ENCODE results near the gene SPATA25.
"Not testable (repeated sequence)": the region's sequence is repeated elsewhere in the genome, so short reads cannot be mapped to it uniquely, and the experiment has no call there.

SPATA25 gene

DNA sequence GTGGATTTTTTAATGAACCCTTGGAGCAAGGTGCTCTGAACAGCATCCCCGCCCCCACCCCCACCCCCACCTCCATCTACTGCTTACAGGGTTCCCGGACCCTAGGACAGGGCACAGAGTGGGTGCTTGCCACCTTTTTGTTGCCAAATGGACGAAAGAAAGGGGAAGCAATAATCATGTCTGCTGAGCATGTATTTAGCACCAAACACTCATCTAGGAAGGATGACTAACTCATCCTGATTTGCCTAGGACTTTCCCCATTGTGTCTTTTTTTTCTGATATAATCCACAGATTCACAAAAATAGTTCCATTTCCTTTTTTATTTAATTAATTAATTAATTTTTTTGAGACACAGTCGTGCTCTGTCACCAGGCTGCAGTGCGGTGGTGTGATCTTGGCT lies 25.7 kb upstream of the SPATA25 start:
- DNase-seq (ENCODE audit: low spot score), result no peak

DNA sequence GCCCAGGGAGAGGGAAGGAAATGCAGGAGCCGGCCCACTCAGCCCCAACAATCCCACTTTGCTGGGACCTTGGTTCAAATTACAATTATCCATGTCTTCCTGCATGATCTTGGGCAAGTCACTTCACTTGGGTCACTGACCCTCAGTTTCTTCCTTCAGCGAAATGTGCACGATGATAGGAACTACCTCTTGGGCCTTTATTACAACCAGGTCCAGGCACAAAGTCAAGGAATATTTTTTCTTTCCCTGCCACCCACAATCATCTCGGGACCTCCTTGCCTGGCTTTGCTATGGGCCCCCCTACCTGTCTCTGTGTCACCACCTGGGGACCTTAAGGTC lies 24.9 kb upstream of the SPATA25 start:
- no peak for DNase-seq (ENCODE audit: low spot score)

DNA sequence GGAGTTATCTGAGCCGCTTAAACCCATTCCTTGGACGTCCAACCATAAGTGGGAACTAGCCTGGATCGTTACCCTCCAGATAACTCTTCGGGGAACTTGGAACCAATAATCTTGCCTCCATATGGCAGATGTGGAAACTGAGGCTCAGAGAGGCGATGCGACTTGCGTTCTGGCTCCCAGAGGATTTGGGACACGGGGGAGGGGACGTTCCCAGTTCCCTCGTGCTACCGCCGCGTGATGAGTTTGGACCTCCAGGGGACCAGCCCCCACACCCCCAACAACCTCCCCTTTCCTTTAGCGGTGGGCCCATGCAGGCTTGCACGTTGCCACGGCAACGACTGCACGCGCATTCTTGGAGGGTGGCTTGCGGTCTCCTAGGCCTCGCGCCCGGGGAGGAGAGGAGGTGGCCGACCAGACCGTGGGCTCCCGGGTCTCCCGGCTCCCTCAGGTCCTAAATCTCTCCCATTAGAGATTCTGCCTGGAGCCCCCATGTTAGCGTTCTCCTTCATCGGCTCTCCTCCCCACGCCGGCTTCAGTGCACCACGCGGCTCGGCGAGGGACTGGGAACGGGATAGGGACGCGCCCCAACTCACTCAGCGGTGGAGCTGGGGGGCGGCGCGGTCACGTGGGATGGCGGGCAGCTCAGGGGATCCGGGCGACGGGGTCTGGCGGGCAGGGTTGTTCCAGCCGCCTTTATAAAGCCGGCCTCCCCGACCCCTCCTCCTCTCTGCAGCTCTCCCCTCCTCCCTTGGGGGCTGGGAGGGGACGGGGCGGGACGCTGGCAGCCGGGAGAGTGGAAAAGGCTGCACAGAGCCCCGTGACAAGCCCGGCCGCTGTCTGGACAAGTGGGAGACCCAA lies 24.3 kb upstream of the SPATA25 start, which contains the start of gene PLTP:
Gene PLTP, minus strand, starts transcription at position 670 of the 858 bp plus-strand sequence. CDS start 703 bp downstream, outside the sequence.
- peak; percentile 72 for DNase-seq (ENCODE audit: low spot score)

DNA sequence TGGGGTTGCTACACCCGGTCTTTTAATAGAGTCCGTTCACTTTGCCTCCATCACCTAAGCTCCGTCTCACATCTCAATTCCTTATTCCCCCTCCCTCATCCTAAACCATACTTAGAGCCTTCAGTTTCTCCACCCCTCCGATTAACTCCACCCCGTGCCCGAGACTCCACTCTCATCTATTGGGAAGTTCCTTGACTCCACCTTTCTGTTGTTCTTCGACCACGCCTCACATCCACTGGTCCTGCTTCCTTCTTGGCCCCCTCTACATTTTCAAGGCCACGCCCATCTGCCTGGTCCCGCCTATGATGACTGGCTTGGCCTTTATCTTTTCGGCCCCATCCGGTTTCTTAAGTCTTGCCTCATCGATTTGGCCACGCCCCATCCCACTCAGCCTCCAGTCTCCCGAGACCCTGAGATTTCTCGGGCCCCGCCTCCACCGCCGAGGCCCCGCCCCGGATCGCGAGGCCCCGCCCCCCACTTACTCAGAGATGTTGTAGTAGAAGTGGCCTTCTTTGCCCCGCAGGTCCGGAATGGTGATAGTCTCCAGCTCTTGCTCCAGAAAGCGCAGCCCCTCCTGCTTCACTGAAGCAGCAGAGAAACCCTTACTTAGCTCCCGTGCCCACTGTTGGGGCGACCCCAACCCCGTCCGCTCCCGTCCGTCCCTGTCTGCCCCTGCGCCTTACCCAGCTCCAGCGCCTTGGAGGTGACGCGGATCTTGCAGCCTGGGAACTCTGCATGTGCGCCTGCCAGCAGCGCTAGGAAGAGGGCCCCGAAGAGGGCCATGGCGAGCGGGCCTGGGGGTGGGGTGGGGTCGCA lies 23.5 kb upstream of the SPATA25 start:
- peak; percentile 94 for DNase-seq (ENCODE audit: low spot score)

- no peak for DNase-seq (ENCODE audit: low spot score)
Observed at GRCh38 chr20:45909817-45910669, 22.6 kb upstream of the SPATA25 start.

GRCh38 chr20:45909336-45909808 lies 21.9 kb upstream of the SPATA25 start:
- DNase-seq (ENCODE audit: low spot score), result no peak

DNA sequence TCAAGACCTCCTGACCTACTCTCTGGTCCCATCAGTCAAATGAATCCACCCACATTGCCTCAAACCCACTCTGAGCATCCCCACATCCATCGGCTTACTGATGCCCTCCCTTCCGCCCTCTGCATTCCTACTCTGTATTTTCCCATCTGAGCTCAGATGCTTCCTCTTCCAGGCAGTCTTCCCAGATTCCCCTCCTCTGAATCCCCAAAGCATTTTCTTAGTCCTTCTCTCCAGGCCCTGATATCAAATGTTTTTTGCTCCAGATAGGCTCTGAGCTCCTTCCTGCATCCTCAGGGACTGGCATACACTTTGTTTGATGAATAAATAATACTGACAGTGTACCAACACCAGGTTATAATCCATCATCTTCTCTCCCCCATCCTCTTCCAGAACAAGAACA lies 20.7 kb upstream of the SPATA25 start:
- DNase-seq (ENCODE audit: low spot score), result no peak

- DNase-seq (ENCODE audit: low spot score), result no peak
Observed at GRCh38 chr20:45907219-45907948, 20.0 kb upstream of the SPATA25 start.

DNA sequence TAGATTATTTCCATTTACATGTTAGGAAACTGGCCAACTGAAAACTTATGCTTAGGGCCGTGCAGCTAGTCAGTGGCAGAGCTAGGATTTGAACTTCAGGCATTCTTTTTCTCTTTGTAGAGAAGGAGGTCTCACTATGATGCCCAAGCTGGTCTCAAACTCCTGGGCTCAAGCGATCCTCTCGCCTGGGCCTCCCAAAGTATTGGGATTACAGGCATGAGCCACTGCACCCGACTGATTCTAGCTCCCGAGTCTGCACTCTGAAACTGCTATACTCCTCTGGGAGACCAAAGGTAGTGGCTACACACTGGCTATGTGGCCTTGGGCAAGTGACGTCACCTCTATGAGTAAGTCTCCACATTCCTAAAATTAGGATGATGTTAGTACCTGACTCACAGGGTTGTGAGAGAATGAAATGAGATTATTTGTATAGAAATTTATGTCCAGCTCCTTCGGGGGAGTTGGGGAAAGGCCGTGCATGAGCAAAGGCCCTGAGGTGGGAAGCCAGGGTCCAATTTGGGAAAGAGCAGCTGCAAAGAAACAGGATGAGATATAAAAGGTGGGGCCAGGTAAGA lies 18.2 kb upstream of the SPATA25 start:
- DNase-seq (ENCODE audit: low spot score), result no peak

- DNase-seq (ENCODE audit: low spot score), result no peak
Observed at GRCh38 chr20:45904583-45905504, 17.4 kb upstream of the SPATA25 start.

DNA sequence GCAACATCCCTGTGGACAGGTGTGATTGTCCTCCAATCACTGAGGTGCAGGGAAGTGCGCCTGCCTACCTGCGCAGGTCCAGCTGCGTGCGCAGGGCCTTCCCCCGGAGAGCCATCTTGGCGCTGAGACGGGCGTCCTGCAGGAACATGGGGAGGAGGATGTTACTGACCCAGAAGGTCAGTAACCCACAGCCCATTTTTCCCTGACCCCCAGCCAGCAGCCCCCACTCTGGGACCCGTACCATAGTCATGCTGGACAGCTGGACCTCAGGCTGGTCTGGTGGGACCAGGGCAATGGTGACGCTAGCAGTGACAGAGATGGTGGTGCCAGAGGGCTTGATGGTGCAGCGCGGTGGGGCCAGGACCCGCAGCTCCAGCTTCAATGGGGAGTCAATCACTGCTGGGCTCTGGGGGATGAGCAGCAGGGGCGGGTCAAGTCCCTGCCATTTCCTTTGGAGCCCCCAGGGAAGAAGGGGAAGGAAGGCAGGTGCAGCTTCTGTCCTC lies 14.8 kb upstream of the SPATA25 start:
- DNase-seq (ENCODE audit: low spot score), result no peak

DNA sequence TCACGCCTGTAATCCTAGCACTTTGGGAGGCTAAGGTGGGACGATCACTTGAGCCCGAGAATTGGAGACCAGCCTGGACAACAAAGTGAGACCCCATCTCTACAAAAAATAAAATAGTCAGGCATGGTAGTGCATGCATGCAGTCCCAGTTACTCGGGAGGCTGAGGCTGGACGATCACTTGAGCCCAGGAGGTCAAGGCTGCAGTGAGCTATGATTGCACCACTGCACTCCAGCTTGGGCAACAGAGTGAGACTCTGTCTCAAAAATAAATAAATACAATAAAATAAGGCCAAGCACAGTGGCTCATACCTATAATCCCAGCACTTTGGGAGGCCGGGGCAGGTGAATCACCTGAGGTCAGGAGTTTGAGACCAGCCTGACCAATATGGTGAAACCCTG lies 13.9 kb upstream of the SPATA25 start:
- DNase-seq (ENCODE audit: low spot score), result not testable (repeated sequence)

DNA sequence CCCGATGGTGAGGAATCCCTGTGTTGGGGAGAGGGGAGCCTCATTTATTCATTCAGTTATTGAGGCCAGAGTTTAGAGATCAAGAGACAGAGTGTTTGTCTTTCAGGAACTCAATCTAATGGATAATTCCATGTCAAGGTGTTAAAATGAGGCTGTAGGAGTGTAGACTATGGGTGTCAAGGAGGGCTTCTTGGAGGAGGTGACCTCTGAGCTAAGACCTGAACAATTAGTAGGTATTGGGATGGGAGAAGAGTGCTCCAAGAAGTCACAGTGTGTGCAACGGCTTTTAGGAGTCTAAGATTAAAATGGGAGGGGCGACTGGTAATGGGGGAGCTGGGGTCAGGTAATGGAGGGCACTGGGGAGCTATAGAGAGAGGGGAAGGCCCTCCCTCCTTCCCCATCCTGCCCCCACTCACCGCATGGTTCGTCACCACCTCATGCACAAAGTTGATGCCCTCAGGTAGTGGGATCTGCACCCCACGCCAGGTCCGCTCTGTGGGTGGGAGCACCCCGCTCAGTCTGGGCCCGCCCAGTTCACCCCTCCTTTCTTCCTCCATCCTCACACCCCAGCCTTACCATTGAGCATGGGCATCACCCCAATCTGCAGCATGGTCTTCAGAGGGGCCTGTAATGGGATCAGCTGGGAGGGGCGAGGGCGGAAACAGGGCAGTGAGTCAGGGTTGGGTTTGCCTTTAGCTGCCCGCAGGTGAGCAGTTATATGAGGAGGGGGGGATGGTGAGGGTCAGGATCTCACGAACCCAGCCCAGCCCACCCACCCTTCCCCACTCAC lies 11.8 kb upstream of the SPATA25 start:
- DNase-seq (ENCODE audit: low spot score), result no peak

DNA sequence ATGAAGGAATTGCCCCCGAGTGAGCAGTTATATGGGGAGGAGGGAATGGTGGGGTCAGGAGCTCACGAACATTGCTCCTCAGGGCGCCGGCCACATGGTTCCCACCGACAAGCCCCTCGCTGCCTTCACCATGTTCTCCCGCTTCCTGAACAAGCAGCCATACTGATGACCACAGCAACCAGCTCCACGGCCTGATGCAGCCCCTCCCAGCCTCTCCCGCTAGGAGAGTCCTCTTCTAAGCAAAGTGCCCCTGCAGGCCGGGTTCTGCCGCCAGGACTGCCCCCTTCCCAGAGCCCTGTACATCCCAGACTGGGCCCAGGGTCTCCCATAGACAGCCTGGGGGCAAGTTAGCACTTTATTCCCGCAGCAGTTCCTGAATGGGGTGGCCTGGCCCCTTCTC lies 10.9 kb upstream of the SPATA25 start:
- no peak for DNase-seq (ENCODE audit: low spot score)

GRCh38 chr20:45897692-45898091 lies 10.3 kb upstream of the SPATA25 start:
- DNase-seq (ENCODE audit: low spot score), result no peak

DNA sequence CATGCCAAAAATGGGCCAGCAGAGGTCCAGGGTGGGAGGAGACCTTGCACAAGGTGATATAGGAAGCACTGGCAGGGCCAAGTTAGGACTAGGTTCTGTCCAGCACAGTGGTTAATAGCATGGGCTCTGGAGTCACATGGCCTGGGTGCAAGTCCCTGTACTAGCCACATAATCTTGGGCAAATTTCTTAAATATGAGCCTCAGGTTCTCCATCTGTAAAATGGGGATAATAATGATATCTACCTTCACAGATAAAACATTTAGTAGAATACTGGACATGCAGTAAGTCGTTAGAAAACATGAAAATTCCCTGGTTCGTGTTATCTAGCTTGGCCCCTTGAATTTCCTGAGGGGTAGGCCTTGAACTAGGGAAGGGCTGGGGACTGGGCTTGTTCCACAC lies 9.9 kb upstream of the SPATA25 start:
- DNase-seq (ENCODE audit: low spot score), result no peak

GRCh38 chr20:45896641-45897161 lies 9.3 kb upstream of the SPATA25 start:
- DNase-seq (ENCODE audit: low spot score), result no peak

DNA sequence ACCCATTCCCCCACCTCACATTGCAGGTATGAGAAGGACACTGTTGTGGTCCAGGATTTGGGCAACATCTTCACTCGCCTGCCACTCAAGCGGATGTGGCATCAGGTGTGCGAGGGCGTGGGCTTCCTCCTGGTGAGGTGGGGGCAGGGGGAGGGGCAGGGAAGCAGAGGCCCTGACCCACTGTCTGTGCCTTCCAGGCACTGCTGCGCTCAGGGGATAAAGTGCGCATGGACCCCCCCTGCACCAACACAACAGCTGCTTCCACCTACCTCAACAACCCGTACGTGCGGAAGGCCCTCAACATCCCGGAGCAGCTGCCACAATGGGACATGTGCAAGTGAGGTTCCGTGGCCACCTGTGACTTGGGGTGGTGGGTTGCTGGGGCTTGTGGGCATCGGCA lies 7.4 kb upstream of the SPATA25 start:
- no peak for DNase-seq (ENCODE audit: low spot score)

DNA sequence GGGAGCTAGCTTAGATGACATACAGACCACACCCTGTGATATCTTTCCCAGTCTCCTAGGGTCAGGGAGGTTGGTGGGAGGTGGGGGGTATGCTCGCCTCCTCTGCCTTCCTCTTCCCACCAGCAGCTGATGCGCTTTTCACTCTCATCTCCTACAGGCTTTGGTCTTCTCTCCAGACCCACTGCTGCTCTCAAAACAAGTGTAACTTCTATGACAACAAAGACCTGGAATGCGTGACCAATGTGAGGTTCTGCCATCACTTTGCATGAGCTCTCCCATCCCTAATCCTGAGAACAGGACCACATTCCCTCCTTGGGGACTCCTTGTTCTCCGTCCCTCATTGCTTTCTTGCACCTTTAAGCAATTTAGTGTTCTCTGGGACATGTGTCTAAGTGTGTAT lies 6.4 kb upstream of the SPATA25 start:
- no peak for DNase-seq (ENCODE audit: low spot score)

Data from Ammon's horn (tissue), 1 donor.